HEK293 (cell line): ENCODE results near the gene DNAJC7.

Source experiments
- BCL11A ChIP-seq: fragments of 450-650 bp; formaldehyde crosslinking; IDR thresholded peaks from 2 replicates; pipeline ENCODE4 v1.5.1; 2016; ENCODE audit warnings: low read depth, missing biosample characterization, missing genetic modification characterization
- GFI1B ChIP-seq: fragments of 450-650 bp; formaldehyde crosslinking; IDR thresholded peaks from 2 replicates; pipeline ENCODE4 v1.5.1; 2016; ENCODE audit warnings: missing biosample characterization, missing genetic modification characterization
- GLI4 ChIP-seq: fragments of 450-650 bp; formaldehyde crosslinking; IDR thresholded peaks from 2 replicates; pipeline ENCODE4 v1.5.1; 2016; ENCODE audit warnings: missing biosample characterization, missing genetic modification characterization
- INSM2 ChIP-seq: fragments of 450-650 bp; formaldehyde crosslinking; IDR thresholded peaks from 2 replicates; pipeline ENCODE4 v1.5.1; 2016; ENCODE audit warnings: missing biosample characterization, missing genetic modification characterization
- KLF16 ChIP-seq: fragments of 450-650 bp; formaldehyde crosslinking; IDR thresholded peaks from 2 replicates; pipeline ENCODE4 v1.5.1; 2017; ENCODE audit warnings: missing biosample characterization, missing genetic modification characterization
- PATZ1 ChIP-seq: fragments of 450-650 bp; formaldehyde crosslinking; IDR thresholded peaks from 2 replicates; pipeline ENCODE4 v1.5.1; 2016; ENCODE audit warnings: missing biosample characterization, missing genetic modification characterization
- SP7 ChIP-seq: fragments of 450-650 bp; formaldehyde crosslinking; IDR thresholded peaks from 2 replicates; pipeline ENCODE4 v1.5.1; 2016; ENCODE audit warnings: missing biosample characterization, missing genetic modification characterization
- ZBTB17 ChIP-seq: fragments of 450-650 bp; formaldehyde crosslinking; IDR thresholded peaks from 2 replicates; pipeline ENCODE4 v1.5.1; 2016; ENCODE audit warnings: missing biosample characterization, missing genetic modification characterization
- ZEB2 ChIP-seq: fragments of 450-650 bp; formaldehyde crosslinking; IDR thresholded peaks from 2 replicates; pipeline ENCODE4 v1.5.1; 2016; ENCODE audit warnings: missing biosample characterization, missing genetic modification characterization
- ZNF121 ChIP-seq: fragments of 450-650 bp; formaldehyde crosslinking; IDR thresholded peaks from 2 replicates; pipeline ENCODE4 v1.5.1; 2016; ENCODE audit warnings: missing biosample characterization, missing genetic modification characterization
- ZNF140 ChIP-seq: fragments of 450-650 bp; formaldehyde crosslinking; IDR thresholded peaks from 2 replicates; pipeline ENCODE4 v1.5.1; 2016; ENCODE audit warnings: missing biosample characterization, missing genetic modification characterization
- ZNF169 ChIP-seq: fragments of 450-650 bp; formaldehyde crosslinking; IDR thresholded peaks from 2 replicates; pipeline ENCODE4 v1.5.1; 2016; ENCODE audit warnings: missing biosample characterization, missing genetic modification characterization
- ZNF184 ChIP-seq: fragments of 450-650 bp; IDR thresholded peaks from 2 replicates; pipeline ENCODE4 v1.5.1; 2018; ENCODE audit warnings: missing biosample characterization, mild to moderate bottlenecking, missing genetic modification characterization
- ZNF239 ChIP-seq: fragments of 450-650 bp; formaldehyde crosslinking; IDR thresholded peaks from 2 replicates; pipeline ENCODE4 v1.5.1; 2016; ENCODE audit warnings: missing biosample characterization, missing genetic modification characterization
- ZNF24 ChIP-seq: fragments of 450-650 bp; formaldehyde crosslinking; IDR thresholded peaks from 2 replicates; pipeline ENCODE4 v1.5.1; 2016; ENCODE audit warnings: missing biosample characterization, missing genetic modification characterization
- ZNF335 ChIP-seq: fragments of 450-650 bp; formaldehyde crosslinking; conservative IDR thresholded peaks from 2 replicates; pipeline ENCODE4 v1.5.1; 2016; ENCODE audit warnings: missing biosample characterization, missing genetic modification characterization
- ZNF366 ChIP-seq: fragments of 450-650 bp; formaldehyde crosslinking; conservative IDR thresholded peaks from 2 replicates; pipeline ENCODE4 v1.5.1; 2016; ENCODE audit warnings: missing biosample characterization, missing genetic modification characterization
- ZNF398 ChIP-seq: fragments of 450-650 bp; formaldehyde crosslinking; IDR thresholded peaks from 2 replicates; pipeline ENCODE4 v1.5.1; 2017; ENCODE audit warnings: missing biosample characterization, missing genetic modification characterization
- ZNF521 ChIP-seq: fragments of 450-650 bp; formaldehyde crosslinking; IDR thresholded peaks from 2 replicates; pipeline ENCODE4 v1.5.1; 2017; ENCODE audit warnings: missing biosample characterization, mild to moderate bottlenecking, missing genetic modification characterization
- ZNF549 ChIP-seq: fragments of 450-650 bp; IDR thresholded peaks from 2 replicates; pipeline ENCODE4 v1.5.1; 2018; ENCODE audit warnings: missing biosample characterization, missing genetic modification characterization, mild to moderate bottlenecking, inconsistent platforms, moderate library complexity
- ZNF585B ChIP-seq: fragments of 450-650 bp; formaldehyde crosslinking; IDR thresholded peaks from 2 replicates; pipeline ENCODE4 v1.5.1; 2016; ENCODE audit warnings: missing biosample characterization, missing genetic modification characterization
- ZNF596 ChIP-seq: fragments of 450-650 bp; IDR thresholded peaks from 2 replicates; pipeline ENCODE4 v1.5.0; 2018; ENCODE audit warnings: missing biosample characterization, mild to moderate bottlenecking, missing genetic modification characterization, moderate library complexity
- ZNF660 ChIP-seq: fragments of 450-650 bp; IDR thresholded peaks from 2 replicates; pipeline ENCODE4 v1.5.1; 2018; ENCODE audit warnings: missing biosample characterization, mild to moderate bottlenecking, missing genetic modification characterization
- ZNF747 ChIP-seq: fragments of 450-650 bp; formaldehyde crosslinking; IDR thresholded peaks from 2 replicates; pipeline ENCODE4 v1.5.1; 2016; ENCODE audit warnings: missing biosample characterization, missing genetic modification characterization
- ZNF791 ChIP-seq: fragments of 450-650 bp; formaldehyde crosslinking; IDR thresholded peaks from 2 replicates; pipeline ENCODE4 v1.5.1; 2016; ENCODE audit warnings: missing biosample characterization, missing genetic modification characterization
- ZSCAN23 ChIP-seq: fragments of 450-650 bp; formaldehyde crosslinking; IDR thresholded peaks from 2 replicates; pipeline ENCODE4 v1.5.1; 2016; ENCODE audit warnings: missing biosample characterization, missing genetic modification characterization
- TF ChIP-seq, protein P1 (sequence below): fragments of 450-650 bp; formaldehyde crosslinking; IDR thresholded peaks from 2 replicates; pipeline ENCODE4 v1.5.1; 2016; ENCODE audit warnings: missing biosample characterization, missing genetic modification characterization
- TF ChIP-seq, protein P2 (sequence below): fragments of 450-650 bp; formaldehyde crosslinking; IDR thresholded peaks from 2 replicates; pipeline ENCODE4; 2016; ENCODE audit warnings: missing biosample characterization, missing genetic modification characterization
- TF ChIP-seq, protein P3 (sequence below): fragments of 450-650 bp; formaldehyde crosslinking; IDR thresholded peaks from 2 replicates; pipeline ENCODE4 v1.5.1; 2017; ENCODE audit warnings: missing biosample characterization, missing genetic modification characterization
- TF ChIP-seq, protein P4 (sequence below): fragments of 450-650 bp; formaldehyde crosslinking; IDR thresholded peaks from 2 replicates; pipeline ENCODE4 v1.5.1; 2016; ENCODE audit warnings: missing biosample characterization, missing genetic modification characterization, borderline replicate concordance

Gene DNAJC7

DNA sequence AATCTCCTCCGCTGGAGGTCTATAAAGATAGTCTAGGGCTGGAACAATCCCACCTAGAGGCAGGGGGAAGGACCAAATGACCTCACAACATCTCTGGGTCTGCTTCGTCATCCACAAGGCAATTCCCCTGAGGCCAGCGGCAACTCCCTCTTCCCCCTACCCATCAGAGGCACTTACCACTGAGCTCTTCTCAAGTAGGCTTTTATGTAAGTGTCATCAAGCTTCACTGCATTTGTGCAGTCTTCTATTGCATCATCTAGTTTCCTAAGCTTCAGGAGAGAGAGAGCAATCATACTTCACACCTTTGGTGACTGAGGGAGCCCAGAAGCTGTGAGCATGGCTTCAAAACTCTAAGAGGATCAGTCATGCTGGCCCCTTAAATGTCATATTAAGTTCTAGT, 29.6 kb downstream of the DNAJC7 start (continued):
- TF ChIP-seq, protein P1, sequence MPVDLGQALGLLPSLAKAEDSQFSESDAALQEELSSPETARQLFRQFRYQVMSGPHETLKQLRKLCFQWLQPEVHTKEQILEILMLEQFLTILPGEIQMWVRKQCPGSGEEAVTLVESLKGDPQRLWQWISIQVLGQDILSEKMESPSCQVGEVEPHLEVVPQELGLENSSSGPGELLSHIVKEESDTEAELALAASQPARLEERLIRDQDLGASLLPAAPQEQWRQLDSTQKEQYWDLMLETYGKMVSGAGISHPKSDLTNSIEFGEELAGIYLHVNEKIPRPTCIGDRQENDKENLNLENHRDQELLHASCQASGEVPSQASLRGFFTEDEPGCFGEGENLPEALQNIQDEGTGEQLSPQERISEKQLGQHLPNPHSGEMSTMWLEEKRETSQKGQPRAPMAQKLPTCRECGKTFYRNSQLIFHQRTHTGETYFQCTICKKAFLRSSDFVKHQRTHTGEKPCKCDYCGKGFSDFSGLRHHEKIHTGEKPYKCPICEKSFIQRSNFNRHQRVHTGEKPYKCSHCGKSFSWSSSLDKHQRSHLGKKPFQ (tag by site-specific recombination), result no peak
- TF ChIP-seq ZNF169 (tag by site-specific recombination), result no peak
- TF ChIP-seq ZNF24 (tag by site-specific recombination), result peak; percentile 72
- TF ChIP-seq ZNF121 (tag by site-specific recombination), result no peak
- peak; percentile 59 for TF ChIP-seq PATZ1 (tag by site-specific recombination)
- TF ChIP-seq ZNF239 (tag by site-specific recombination), result no peak
- TF ChIP-seq ZSCAN23 (tag by site-specific recombination), result no peak; the same call in 1 of the 2 replicates
- TF ChIP-seq, protein P2, sequence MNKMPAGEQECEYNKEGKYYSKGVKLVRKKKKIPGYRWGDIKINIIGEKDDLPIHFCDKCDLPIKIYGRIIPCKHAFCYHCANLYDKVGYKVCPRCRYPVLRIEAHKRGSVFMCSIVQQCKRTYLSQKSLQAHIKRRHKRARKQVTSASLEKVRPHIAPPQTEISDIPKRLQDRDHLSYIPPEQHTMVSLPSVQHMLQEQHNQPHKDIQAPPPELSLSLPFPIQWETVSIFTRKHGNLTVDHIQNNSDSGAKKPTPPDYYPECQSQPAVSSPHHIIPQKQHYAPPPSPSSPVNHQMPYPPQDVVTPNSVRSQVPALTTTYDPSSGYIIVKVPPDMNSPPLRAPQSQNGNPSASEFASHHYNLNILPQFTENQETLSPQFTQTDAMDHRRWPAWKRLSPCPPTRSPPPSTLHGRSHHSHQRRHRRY, result no peak
- TF ChIP-seq ZEB2 (tag by site-specific recombination), result 0 out of 2 replicates have a peak, but pooled peaks have one; percentile 23
- TF ChIP-seq ZNF585B (tag by site-specific recombination), result no peak
- TF ChIP-seq, protein P3, sequence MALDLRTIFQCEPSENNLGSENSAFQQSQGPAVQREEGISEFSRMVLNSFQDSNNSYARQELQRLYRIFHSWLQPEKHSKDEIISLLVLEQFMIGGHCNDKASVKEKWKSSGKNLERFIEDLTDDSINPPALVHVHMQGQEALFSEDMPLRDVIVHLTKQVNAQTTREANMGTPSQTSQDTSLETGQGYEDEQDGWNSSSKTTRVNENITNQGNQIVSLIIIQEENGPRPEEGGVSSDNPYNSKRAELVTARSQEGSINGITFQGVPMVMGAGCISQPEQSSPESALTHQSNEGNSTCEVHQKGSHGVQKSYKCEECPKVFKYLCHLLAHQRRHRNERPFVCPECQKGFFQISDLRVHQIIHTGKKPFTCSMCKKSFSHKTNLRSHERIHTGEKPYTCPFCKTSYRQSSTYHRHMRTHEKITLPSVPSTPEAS (tag by site-specific recombination), result no peak
- TF ChIP-seq BCL11A (tag by site-specific recombination), result no peak
- peak; percentile 38; the same call in 1 of the 2 replicates for TF ChIP-seq ZBTB17
- TF ChIP-seq ZNF335 (tag by site-specific recombination), result no peak
- no peak for TF ChIP-seq ZNF521 (tag by site-specific recombination)
- 0 out of 2 replicates have a peak, but pooled peaks have one; percentile 22 for TF ChIP-seq ZNF184 (tag by site-specific recombination)
- TF ChIP-seq INSM2 (tag by site-specific recombination), result no peak
- TF ChIP-seq KLF16 (tag by site-specific recombination), result 0 out of 2 replicates have a peak, but pooled peaks have one; percentile 21
- no peak for TF ChIP-seq ZNF791 (tag by site-specific recombination)
- no peak for TF ChIP-seq ZNF549 (tag by site-specific recombination)
- no peak for TF ChIP-seq ZNF596 (tag by site-specific recombination)
- TF ChIP-seq ZNF660 (tag by site-specific recombination), result peak; percentile 66
- TF ChIP-seq ZNF140 (tag by site-specific recombination), result no peak
- 0 out of 2 replicates have a peak, but pooled peaks have one; percentile 19 for TF ChIP-seq ZNF366
- no peak for TF ChIP-seq GFI1B (tag by site-specific recombination)
- peak; percentile 59 for TF ChIP-seq ZNF398 (tag by site-specific recombination)
- TF ChIP-seq GLI4 (tag by site-specific recombination), result no peak
- peak; percentile 59 for TF ChIP-seq SP7
- no peak for TF ChIP-seq ZNF747 (tag by site-specific recombination)
- TF ChIP-seq, protein P4, sequence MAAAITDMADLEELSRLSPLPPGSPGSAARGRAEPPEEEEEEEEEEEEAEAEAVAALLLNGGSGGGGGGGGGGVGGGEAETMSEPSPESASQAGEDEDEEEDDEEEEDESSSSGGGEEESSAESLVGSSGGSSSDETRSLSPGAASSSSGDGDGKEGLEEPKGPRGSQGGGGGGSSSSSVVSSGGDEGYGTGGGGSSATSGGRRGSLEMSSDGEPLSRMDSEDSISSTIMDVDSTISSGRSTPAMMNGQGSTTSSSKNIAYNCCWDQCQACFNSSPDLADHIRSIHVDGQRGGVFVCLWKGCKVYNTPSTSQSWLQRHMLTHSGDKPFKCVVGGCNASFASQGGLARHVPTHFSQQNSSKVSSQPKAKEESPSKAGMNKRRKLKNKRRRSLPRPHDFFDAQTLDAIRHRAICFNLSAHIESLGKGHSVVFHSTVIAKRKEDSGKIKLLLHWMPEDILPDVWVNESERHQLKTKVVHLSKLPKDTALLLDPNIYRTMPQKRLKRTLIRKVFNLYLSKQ, result no peak
